GM12878 (cell line): ENCODE results near the gene PGBD5. TPM values are rescaled to one million over a fixed set of nuclear protein-coding genes. Genes with fewer than 3 reads are reported as not detected.

ENCODE experiments used
- ATAC-seq: fragments of 200-7000 bp; cut with Tn5 transposase; 3 replicates; pipeline ENCODE4 v1.9.1; 2020; ENCODE audit warnings: mild to moderate bottlenecking, moderate library complexity
- BruUV-seq: library from RNA; stranded (reverse); fragments of 400-500 nt; replicated peaks from 2 replicates; lab custom pipeline; 2021; lab: Mats Ljungman, UMichigan
- CTCF ChIA-PET: fragments of 300-600 bp; sonication (Branson Sonifier 250); formaldehyde crosslinking; extraction: SDS; loops from one replicate; lab custom pipeline; 2021; ENCODE audit warnings: inconsistent platforms; lab: Yijun Ruan, JAX
- POLR2A ChIA-PET: fragments of 350-600 bp; formaldehyde crosslinking; extraction: SDS; loops from one replicate; lab custom pipeline; 2021; ENCODE audit warnings: inconsistent platforms; lab: Charles Lee
- RAD21 ChIA-PET: fragments of 300-600 bp; sonication (Branson Sonifier 250); formaldehyde crosslinking; loops from one replicate; lab custom pipeline; 2023; ENCODE audit warnings: antibody characterized with exemption; ENCODE audit not compliant: unreplicated experiment; lab: Charles Lee
- SMC1A ChIA-PET: fragments of 300-600 bp; sonication (Branson Sonifier 250); formaldehyde crosslinking; loops from one replicate; lab custom pipeline; 2023; ENCODE audit not compliant: unreplicated experiment, uncharacterized antibody; lab: Charles Lee
- DNase-seq: peaks from one replicate; pipeline ENCODE4 v3.0.0-alpha.2; 2011; ENCODE audit warnings: low read depth, low spot score
- FAIRE-seq: peaks from 3 replicates; lab custom pipeline; 2011; peaks lifted over from hg19 to GRCh38; lab: Jason Lieb, UNC
- H2AFZ ChIP-seq: 2 replicates; pipeline ENCODE4 v1.6.0; 2011; ENCODE audit warnings: low read depth, low read length, control low read depth; ENCODE audit not compliant: control insufficient read depth
- H3K27ac ChIP-seq: 2 replicates; pipeline ENCODE4 v1.5.1; 2011; ENCODE audit warnings: control low read depth; ENCODE audit not compliant: control insufficient read depth, insufficient read depth
- H3K27me3 ChIP-seq, 2 experiments: replicated peaks in 1 of 2; 2 replicates each; pipeline versions ENCODE4 v1.6.0 to v1.6.1; 2011; ENCODE audit warnings: low read length in 1 of 2; ENCODE audit not compliant: control insufficient read depth in 2 of 2, insufficient read depth in 2 of 2
- H3K36me3 ChIP-seq, 2 experiments: 2 replicates each; pipeline ENCODE4 v1.5.1; 2011; ENCODE audit warnings: low read length in 1 of 2; ENCODE audit not compliant: control insufficient read depth in 2 of 2, insufficient read depth in 2 of 2
- H3K4me1 ChIP-seq: 2 replicates; pipeline ENCODE4 v1.6.1; 2011; ENCODE audit warnings: mild to moderate bottlenecking, low read length, moderate library complexity, mixed read lengths; ENCODE audit not compliant: control insufficient read depth, insufficient read depth
- H3K4me2 ChIP-seq: 2 replicates; pipeline ENCODE4 v1.6.0; 2011; ENCODE audit warnings: control low read depth; ENCODE audit not compliant: control insufficient read depth, insufficient read depth
- H3K4me3 ChIP-seq: fragments of 200-600 bp; sonication (generic); 2 replicates; pipeline ENCODE4 v1.5.1; 2016
- H3K79me2 ChIP-seq: 2 replicates; pipeline ENCODE4 v1.6.0; 2011; ENCODE audit warnings: low read length; ENCODE audit not compliant: control insufficient read depth, insufficient read depth
- H3K9ac ChIP-seq: 2 replicates; pipeline ENCODE4 v1.8.0; 2011; ENCODE audit warnings: low read length, control low read depth, mixed read lengths; ENCODE audit not compliant: control insufficient read depth, insufficient read depth
- H3K9me3 ChIP-seq: replicated peaks from 3 replicates; pipeline ENCODE4 v1.5.1; 2011; ENCODE audit warnings: mild to moderate bottlenecking, low read length; ENCODE audit not compliant: control insufficient read depth, insufficient read depth
- H4K20me1 ChIP-seq: 2 replicates; pipeline ENCODE4 v1.6.0; 2011; ENCODE audit not compliant: control insufficient read depth, insufficient read depth
- CEBPB ChIP-seq, 2 experiments: fragments of 150-350 bp in 1 of 2; IDR thresholded peaks; 2 replicates each; pipeline ENCODE4 v1.6.1; 2012 to 2014; ENCODE audit warnings: low read depth in 2 of 2, low read length in 2 of 2, borderline replicate concordance in 1 of 2, inconsistent platforms in 1 of 2
- CTCF ChIP-seq, 3 experiments: IDR thresholded peaks in 2 of 3; conservative IDR thresholded peaks in 1 of 3; 2 replicates each; pipeline ENCODE4 v1.5.1; 2011; ENCODE audit warnings: low read depth in 3 of 3, low read length in 3 of 3, mild to moderate bottlenecking in 3 of 3, control low read depth in 2 of 3, moderate library complexity in 2 of 3, inconsistent platforms in 1 of 3, mixed read lengths in 1 of 3; ENCODE audit not compliant: control insufficient read depth in 2 of 3, insufficient read depth in 1 of 3; ENCODE audit errors: extremely low read depth in 1 of 3
- POLR2AphosphoS5 ChIP-seq: IDR thresholded peaks from 2 replicates; pipeline ENCODE4 v1.6.1; 2011; ENCODE audit warnings: mild to moderate bottlenecking, low read length, inconsistent platforms
- RBBP5 ChIP-seq: fragments of 200-600 bp; sonication (generic); conservative IDR thresholded peaks from 2 replicates; pipeline ENCODE4 v1.6.1; 2016
- SMC3 ChIP-seq: IDR thresholded peaks from 2 replicates; pipeline ENCODE4 v1.6.1; 2011; ENCODE audit warnings: low read length, improper control_type of control experiment, borderline replicate concordance
- SPI1 ChIP-seq: IDR thresholded peaks from 2 replicates; pipeline ENCODE4 v1.6.1; 2011; ENCODE audit warnings: low read depth, mild to moderate bottlenecking, low read length, moderate library complexity, borderline replicate concordance; ENCODE audit not compliant: insufficient read depth
- STAT1 ChIP-seq: fragments of 450-650 bp; conservative IDR thresholded peaks from 2 replicates; pipeline ENCODE4 v1.6.1; 2014; ENCODE audit warnings: antibody characterized with exemption, mild to moderate bottlenecking
- WGBS: methylation state at CpG from one replicate; pipeline ENCODE4 v1.1.6; 2016; ENCODE audit warnings: low lambda C conversion rate; ENCODE audit not compliant: insufficient replicate concordance, insufficient coverage; ENCODE audit errors: missing lambda C conversion rate; 5-methylcytosine and 5-hydroxymethylcytosine counted together
- in situ Hi-C: fragments of 300-500 bp; cut with MboI; formaldehyde crosslinking; loops from 9 replicates; pipeline ENCODE4 v1.14.3; 2018; ENCODE audit warnings: mixed read lengths
- intact Hi-C: fragments of 100-400 bp; cut with micrococcal nuclease; formaldehyde crosslinking; loops from one replicate; pipeline ENCODE4 v1.14.2; 2022; ENCODE audit not compliant: unreplicated experiment
- polyA plus RNA-seq, 11 experiments: library from polyadenylated mRNA; depleted of rRNA in 4 of 11; unstranded in 6 of 11; stranded (reverse) in 5 of 11; fragments of >200 nt; fragmentation: Nextera tagmentation in 4 of 11; fragmentation: Illumina TruSeq in 1 of 11; extraction: Ambion mirVana in 4 of 11; extraction: Trizol in 1 of 11; gene quantifications; 1 replicate in 1 of 11; 2 replicates in 10 of 11; pipeline versions ENCODE4 v1.2.1 to v1.2.3, GENCODE V29; 2011 to 2016; ENCODE audit warnings: inconsistent platforms in 2 of 11, missing spikeins in 2 of 11, low read depth in 1 of 11
- total RNA-seq, 4 experiments: library from RNA; depleted of rRNA in 3 of 4; stranded (reverse); fragments of >200 nt in 3 of 4; fragmentation: Illumina TruSeq in 1 of 4; extraction: Trizol in 1 of 4; gene quantifications; 2 replicates each; pipeline versions ENCODE4 v1.2.1 to v1.2.3, GENCODE V29; 2013 to 2021

Gene PGBD5
- total and polyA plus RNA-seq, 10 of the 15 experiments (the other 5 are each of a cell fraction or from before 2014, with no cell fraction given), result 0.03 TPM; not detected in 9

- TF ChIP-seq SPI1 (no peak), POLR2AphosphoS5 (no peak), SMC3 (no peak)
Observed at GRCh38 chr1:230273141-230273710, 152.9 kb downstream of the PGBD5 start (continued).

GRCh38 chr1:230272557-230272956 lies 153.6 kb downstream of the PGBD5 start:
- RAD21 ChIA-PET, result no interaction called here
- no peak for FAIRE-seq

More at GRCh38 chr1:230272557-230272956, 153.6 kb downstream of the PGBD5 start:
- intact Hi-C loops (no loop called here), in situ Hi-C loops (no loop called here)
- ATAC-seq (no peak), DNase-seq (no peak)
- Histone ChIP-seq H3K4me2 (no peak overlapping the region), H2AFZ (no peak overlapping the region), H3K27ac (no peak overlapping the region), H3K9ac (no peak overlapping the region), H3K4me3 (no peak overlapping the region), H3K9me3 (no peaks in the 10 kb centered on the region), H3K79me2 (no peaks in the 10 kb centered on the region), H3K27me3 (no peaks in the 10 kb centered on the region), H3K4me1 (peaks cover 17% of the 10 kb centered on the region), H3K36me3 (peaks cover 3 to 7% of the 10 kb centered on the region in 2 experiments; a peak in 3 of 4 replicates), H4K20me1 (no peaks in the 10 kb centered on the region)
- ChIA-PET POLR2A (interaction anchor here (0.6 kb wide), 1 partner anchor 1924 kb away, joined by 3 read pairs; no protein-coding TSS in a partner anchor), SMC1A (no interaction called here), CTCF (no interaction called here)
- BruUV-seq, result no TSS peak
- WGBS, result 96% methylated on average over 9 of the region's 9 CpGs
- TF ChIP-seq CEBPB (IDR thresholded peaks at IDR 0.05; ENCODE audit: borderline replicate concordance in 1 of 2, low read depth in 2 of 2, low read length in 2 of 2), result no peak
- no peak for TF ChIP-seq RBBP5
- no peak for TF ChIP-seq CTCF (IDR thresholded peaks at IDR 0.05 in 2 of 3, conservative IDR thresholded peaks at IDR 0.05 in 1 of 3; ENCODE audit: control insufficient read depth in 2 of 3, extremely low read depth in 1 of 3, insufficient read depth in 1 of 3, low read depth in 3 of 3, low read length in 3 of 3)
- TF ChIP-seq STAT1, result no peak
